Measurements from ENCODE around the gene CCDC148. TPM values are rescaled to one million over a fixed set of nuclear protein-coding genes. Genes with fewer than 3 reads are reported as not detected.
"Not testable (repeated sequence)": the region's sequence is repeated elsewhere in the genome, so short reads cannot be mapped to it uniquely, and the experiment has no call there.

CCDC148 gene
- total and polyA plus RNA-seq, 2 donors, result 0.28 to 5.3 TPM

DNA sequence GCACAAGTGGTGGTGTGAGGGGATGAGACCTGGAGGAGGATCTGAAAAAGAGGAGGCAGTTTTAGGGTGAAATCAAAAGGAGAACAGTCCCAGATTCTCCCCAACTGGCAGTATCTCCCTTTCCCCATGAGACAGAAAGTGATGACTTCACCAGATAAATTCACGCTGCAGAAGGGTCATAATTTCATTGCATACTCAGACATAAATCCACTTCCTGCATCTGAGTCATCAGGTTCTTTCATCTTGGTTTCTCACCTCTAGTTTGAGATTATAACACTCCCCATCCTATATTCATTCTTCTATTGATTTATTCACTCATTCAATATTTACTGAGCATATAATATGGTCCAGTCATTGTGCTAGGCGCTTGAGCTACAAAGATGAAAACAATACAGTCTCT lies 64.7 kb downstream of the CCDC148 start:
- no peaks in the 10 kb centered on the region for H3K36me3 ChIP-seq (ENCODE audit: insufficient read depth)
- WGBS, result 75% methylated on average over 2 of the region's 2 CpGs

DNA sequence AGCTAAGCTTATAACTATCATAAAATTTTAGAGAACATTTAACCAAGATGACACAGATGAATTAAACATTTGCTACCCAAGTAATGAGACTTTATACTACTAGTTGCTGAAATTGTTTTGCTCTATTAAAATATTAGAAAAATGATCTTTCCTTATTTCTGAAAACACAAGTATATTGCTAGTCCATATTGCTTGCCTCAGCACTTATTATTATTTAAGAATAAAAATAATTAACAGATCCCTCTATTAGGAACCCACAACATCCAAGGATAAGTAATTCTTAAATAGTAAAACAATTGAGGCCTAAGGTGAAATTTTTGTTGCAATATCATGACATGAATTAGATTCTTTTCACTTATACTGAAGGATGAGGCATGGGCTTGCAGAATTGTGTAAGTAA lies 65.2 kb downstream of the CCDC148 start:
- Histone ChIP-seq H3K4me1 (ENCODE audit: insufficient read depth) (no peaks in the 10 kb centered on the region), H3K27ac (ENCODE audit: low read depth) (no peak overlapping the region), H3K4me3 (ENCODE audit: low read depth, low read length) (no peak overlapping the region), H3K36me3 (ENCODE audit: insufficient read depth) (no peaks in the 10 kb centered on the region)
- no peak for DNase-seq (ENCODE audit: extremely low spot score)

More for the DNA sequence above, 64.7 kb downstream of the CCDC148 start:
- H3K4me1 ChIP-seq (ENCODE audit: insufficient read depth), result no peaks in the 10 kb centered on the region
- no peak overlapping the region for H3K27ac ChIP-seq (ENCODE audit: low read depth)
- H3K4me3 ChIP-seq (ENCODE audit: low read depth, low read length), result no peak overlapping the region
- no peak for DNase-seq (ENCODE audit: extremely low spot score)

DNA sequence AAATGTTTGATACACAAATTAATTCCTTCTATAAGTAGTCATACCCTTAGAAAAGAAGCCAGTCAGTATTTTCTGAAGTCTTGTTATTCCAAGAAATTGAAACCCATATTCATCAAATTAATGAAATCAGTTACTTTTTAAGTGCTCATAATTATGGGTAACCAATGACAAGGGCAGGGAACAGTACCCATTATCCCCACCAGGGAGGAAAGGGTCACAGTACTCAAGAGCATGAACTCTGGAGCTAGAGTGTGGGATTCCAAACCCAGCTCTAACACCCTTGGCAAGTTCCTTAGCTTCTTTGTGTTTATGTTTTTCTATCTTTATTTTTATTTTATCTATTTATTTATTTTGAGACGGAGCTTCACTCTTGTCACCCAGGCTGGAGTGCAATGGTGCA lies 68.4 kb downstream of the CCDC148 start:
- 71% methylated on average over 1 of the region's 1 CpG for WGBS
- no peak for DNase-seq (ENCODE audit: extremely low spot score)
- Histone ChIP-seq H3K27ac (ENCODE audit: low read depth) (no peak overlapping the region), H3K4me3 (ENCODE audit: low read depth, low read length) (no peak overlapping the region), H3K36me3 (ENCODE audit: insufficient read depth) (no peaks in the 10 kb centered on the region), H3K4me1 (ENCODE audit: insufficient read depth) (no peaks in the 10 kb centered on the region)

DNA sequence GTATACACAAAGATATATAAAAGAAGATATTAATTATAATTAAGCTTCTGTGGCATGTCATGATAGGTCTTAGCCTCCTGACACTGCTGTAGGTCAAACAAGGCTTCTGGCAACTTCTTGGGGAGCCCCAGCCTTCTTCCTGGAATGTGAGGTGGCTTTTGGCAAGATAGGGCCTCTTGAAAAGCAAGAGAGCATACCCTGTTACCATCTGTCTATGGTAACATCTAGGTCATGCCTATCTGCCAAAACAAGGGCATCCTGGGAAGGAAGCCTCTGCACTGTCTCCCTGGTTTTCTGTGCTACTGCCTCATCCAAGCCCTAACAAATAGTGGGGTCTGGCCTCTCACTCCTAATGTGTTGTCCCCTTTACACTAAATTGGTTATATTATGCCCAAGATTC lies 70.9 kb downstream of the CCDC148 start:
- Histone ChIP-seq H3K4me1 (ENCODE audit: insufficient read depth) (no peaks in the 10 kb centered on the region), H3K4me3 (ENCODE audit: low read depth, low read length) (no peak overlapping the region), H3K36me3 (ENCODE audit: insufficient read depth) (no peaks in the 10 kb centered on the region), H3K27ac (ENCODE audit: low read depth) (no peak overlapping the region)
- no peak for DNase-seq (ENCODE audit: extremely low spot score)

DNA sequence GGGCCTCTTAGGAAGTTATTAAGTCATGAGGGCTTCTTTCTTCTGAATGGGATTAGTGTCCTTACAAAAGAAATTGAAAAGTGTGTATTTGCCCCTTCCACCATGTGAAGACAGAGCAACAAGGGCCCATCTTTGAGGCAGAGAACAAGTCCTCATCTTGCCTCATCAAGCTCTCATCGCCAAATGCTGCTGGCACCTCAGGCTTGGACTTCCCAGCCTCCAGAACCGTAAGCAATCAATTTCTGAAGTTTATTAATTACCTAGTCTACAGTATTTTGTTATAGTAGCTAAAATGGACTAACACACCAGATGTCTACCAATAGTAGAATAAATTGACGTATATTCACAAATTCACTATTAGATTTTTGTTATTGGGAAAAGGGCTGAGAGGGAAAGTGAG lies 74.6 kb downstream of the CCDC148 start:
- 78% methylated on average over 3 of the region's 3 CpGs for WGBS
- H3K4me3 ChIP-seq (ENCODE audit: low read depth, low read length), result no peak overlapping the region
- H3K27ac ChIP-seq (ENCODE audit: low read depth), result no peak overlapping the region
- DNase-seq (ENCODE audit: extremely low spot score), result no peak
- no peaks in the 10 kb centered on the region for H3K4me1 ChIP-seq (ENCODE audit: insufficient read depth)
- H3K36me3 ChIP-seq (ENCODE audit: insufficient read depth), result no peaks in the 10 kb centered on the region

DNA sequence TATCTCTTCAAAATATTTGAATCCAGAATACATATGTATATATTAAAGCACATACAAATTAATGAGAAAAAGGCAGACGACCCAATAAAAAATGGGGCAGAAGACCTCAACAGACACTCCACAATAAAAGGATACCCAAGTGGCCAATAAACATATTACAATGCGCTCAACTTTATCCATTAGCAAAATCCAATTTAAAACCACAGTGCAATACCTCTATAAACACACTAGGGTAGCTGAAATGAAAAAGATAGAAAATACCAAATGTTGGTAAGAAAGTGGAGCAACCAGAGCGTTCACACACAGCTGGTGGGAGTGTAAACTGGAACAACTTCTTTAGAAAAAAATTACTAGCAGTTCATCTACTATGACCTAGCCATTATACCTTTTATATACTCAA lies 75.3 kb downstream of the CCDC148 start:
- no peak overlapping the region for H3K27ac ChIP-seq (ENCODE audit: low read depth)
- 93% methylated on average over 3 of the region's 3 CpGs for WGBS
- H3K4me3 ChIP-seq (ENCODE audit: low read depth, low read length), result no peak overlapping the region
- H3K4me1 ChIP-seq (ENCODE audit: insufficient read depth), result no peaks in the 10 kb centered on the region
- DNase-seq (ENCODE audit: extremely low spot score), result no peak
- no peaks in the 10 kb centered on the region for H3K36me3 ChIP-seq (ENCODE audit: insufficient read depth)

DNA sequence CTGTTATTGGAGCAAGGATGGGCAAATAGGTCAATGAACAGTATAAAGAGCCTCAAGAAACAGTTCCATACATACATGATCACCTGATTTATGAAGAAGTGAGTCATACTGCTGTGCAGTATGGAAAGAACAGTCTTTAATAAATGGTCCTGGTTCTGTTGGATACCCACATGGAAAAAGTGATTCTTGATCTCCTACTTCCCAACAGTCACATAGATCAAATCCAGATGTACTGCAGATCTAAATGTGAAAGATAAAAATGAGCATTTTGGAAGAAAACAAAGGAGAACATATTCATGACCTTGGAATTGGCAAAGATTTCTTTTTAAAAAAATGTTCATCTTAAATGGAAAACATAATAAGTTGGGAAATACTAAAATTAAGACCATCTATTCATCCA lies 75.8 kb downstream of the CCDC148 start:
- H3K36me3 ChIP-seq (ENCODE audit: insufficient read depth), result no peaks in the 10 kb centered on the region
- H3K4me3 ChIP-seq (ENCODE audit: low read depth, low read length), result no peak overlapping the region
- no peak for DNase-seq (ENCODE audit: extremely low spot score)
- no peak overlapping the region for H3K27ac ChIP-seq (ENCODE audit: low read depth)
- no peaks in the 10 kb centered on the region for H3K4me1 ChIP-seq (ENCODE audit: insufficient read depth)

DNA sequence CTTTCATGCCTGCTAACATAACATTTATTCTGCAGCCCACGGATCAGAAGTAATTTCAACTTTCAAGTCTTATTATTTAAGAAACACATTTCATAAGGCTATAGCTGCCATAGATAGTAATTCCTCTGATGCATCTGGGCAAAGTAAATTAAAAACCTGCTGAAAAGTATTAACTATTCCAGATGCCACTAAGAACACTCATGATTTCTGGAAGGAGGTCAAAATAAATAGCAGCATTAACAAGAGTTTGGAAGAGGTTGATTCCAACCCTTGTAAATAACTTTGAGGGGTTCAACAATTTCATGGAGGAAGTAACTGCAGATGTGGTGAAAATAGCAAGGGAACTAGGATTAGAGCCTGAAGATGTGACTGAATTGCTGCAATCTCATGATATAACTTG lies 77.6 kb downstream of the CCDC148 start:
- Histone ChIP-seq H3K4me1 (ENCODE audit: insufficient read depth) (no peaks in the 10 kb centered on the region), H3K4me3 (ENCODE audit: low read depth, low read length) (no peak overlapping the region), H3K36me3 (ENCODE audit: insufficient read depth) (no peaks in the 10 kb centered on the region), H3K27ac (ENCODE audit: low read depth) (no peak overlapping the region)
- WGBS, result 39% methylated on average over 1 of the region's 1 CpG
- DNase-seq (ENCODE audit: extremely low spot score), result no peak

DNA sequence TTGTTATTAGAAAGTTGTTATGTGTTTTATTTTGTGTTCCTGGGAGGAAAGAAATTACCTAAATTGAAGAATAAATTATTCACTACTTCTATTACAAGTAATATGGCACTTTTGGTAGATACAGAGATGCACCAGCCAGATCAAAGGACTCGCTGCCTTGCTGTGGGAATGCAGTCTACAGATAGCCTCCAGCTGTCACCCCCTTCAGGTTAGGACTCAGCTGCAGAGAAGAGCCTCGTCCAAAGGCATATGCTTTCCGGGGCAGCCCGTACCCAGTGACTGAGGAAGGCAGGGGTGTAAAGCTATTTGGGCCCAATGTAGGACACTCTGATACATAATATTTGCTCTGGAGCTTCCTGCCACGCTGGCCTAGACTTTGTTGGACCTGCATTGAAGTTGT lies 90.2 kb downstream of the CCDC148 start:
- H3K27ac ChIP-seq (ENCODE audit: low read depth), result no peak overlapping the region
- H3K4me3 ChIP-seq (ENCODE audit: low read depth, low read length), result no peak overlapping the region
- WGBS, result 83% methylated on average over 5 of the region's 5 CpGs
- H3K36me3 ChIP-seq (ENCODE audit: insufficient read depth), result no peaks in the 10 kb centered on the region
- no peak for DNase-seq (ENCODE audit: extremely low spot score)
- H3K4me1 ChIP-seq (ENCODE audit: insufficient read depth), result no peaks in the 10 kb centered on the region

DNA sequence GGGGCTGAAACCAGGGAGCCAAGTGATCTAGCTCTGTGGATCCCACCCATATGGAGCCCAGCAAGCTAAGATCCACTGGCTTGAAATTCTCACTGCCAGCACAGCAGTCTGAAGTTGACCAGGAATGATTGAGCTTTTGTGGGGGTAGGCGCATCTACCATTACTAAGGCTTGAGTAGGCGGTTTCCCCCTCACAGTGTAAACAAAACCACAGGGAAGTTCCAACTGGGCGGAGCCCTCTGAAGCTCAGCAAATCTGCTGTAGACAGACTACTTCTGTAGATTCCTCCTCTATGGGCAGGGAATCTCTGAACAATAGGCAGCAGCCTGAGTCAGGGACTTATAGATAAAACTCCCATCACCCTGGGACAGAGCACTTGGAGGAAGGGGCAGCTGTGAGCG lies 96.7 kb downstream of the CCDC148 start:
- Histone ChIP-seq H3K36me3 (ENCODE audit: insufficient read depth) (no peaks in the 10 kb centered on the region), H3K4me3 (ENCODE audit: low read depth, low read length) (no peak overlapping the region), H3K4me1 (ENCODE audit: insufficient read depth) (no peaks in the 10 kb centered on the region), H3K27ac (ENCODE audit: low read depth) (no peak overlapping the region)
- WGBS, result 76% methylated on average over 4 of the region's 4 CpGs
- DNase-seq (ENCODE audit: extremely low spot score), result no peak

DNA sequence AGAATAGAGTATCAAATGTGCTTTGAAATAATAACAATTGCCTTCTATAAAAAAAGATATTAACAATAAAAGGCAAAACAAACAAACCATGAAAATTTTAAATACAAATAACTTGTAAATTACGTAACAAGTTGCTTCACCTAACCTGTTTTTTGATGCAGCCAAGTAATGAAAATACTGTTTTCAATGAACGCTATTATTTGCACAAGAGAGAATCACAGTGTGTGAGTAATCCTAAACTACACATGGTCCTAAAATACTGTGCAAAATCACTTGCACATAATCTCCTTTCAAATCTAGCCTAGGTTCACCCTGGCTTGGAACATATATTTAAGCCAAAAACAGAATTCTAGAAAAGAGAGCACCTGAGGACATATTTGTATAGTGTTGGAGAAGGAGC lies 98.9 kb downstream of the CCDC148 start:
- Histone ChIP-seq H3K27ac (ENCODE audit: low read depth) (no peak overlapping the region), H3K36me3 (ENCODE audit: insufficient read depth) (no peaks in the 10 kb centered on the region), H3K4me3 (ENCODE audit: low read depth, low read length) (no peak overlapping the region), H3K4me1 (ENCODE audit: insufficient read depth) (no peaks in the 10 kb centered on the region)
- DNase-seq (ENCODE audit: extremely low spot score), result no peak
- 85% methylated on average over 2 of the region's 2 CpGs for WGBS

DNA sequence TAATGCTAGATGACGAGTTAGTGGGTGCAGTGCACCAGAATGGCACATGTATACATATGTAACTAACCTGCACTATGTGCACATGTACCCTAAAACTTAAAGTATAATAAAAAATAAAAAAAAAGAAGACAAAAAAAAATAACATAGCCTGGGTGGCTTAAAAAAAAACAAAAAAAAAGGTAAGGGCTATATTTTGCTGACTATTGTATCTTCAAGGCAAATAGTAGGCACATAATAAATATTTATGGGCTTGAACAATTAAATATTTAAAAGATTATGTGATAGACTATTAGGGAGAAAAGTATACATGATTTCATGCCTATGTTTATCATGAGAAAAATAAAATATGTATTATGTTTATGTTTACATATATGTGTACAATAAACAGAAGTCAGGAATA lies 99.4 kb downstream of the CCDC148 start:
- no peaks in the 10 kb centered on the region for H3K36me3 ChIP-seq (ENCODE audit: insufficient read depth)
- 89% methylated on average over 1 of the region's 1 CpG for WGBS

DNA sequence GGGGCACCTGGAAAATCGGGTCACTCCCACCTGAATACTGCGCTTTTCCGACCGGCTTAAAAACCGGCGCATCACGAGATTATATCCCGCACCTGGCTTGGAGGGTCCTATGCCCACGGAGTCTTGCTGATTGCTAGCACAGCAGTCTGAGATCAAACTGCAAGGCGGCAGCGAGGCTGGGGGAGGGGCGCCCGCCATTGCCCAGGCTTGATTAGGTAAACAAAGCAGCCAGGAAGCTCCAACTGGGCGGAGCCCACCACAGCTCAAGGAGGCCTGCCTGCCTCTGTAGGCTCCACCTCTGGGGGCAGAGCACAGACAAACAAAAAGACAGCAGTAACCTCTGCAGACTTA lies 105.1 kb downstream of the CCDC148 start:
- not testable (repeated sequence) for DNase-seq (ENCODE audit: extremely low spot score); H3K27ac ChIP-seq (ENCODE audit: low read depth); H3K36me3 ChIP-seq (ENCODE audit: insufficient read depth); H3K4me3 ChIP-seq (ENCODE audit: low read depth, low read length); H3K4me1 ChIP-seq (ENCODE audit: insufficient read depth)
- 84% methylated on average over 8 of the region's 14 CpGs for WGBS

More for the DNA sequence above, 99.4 kb downstream of the CCDC148 start:
- H3K27ac ChIP-seq (ENCODE audit: low read depth), result no peak overlapping the region
- no peak overlapping the region for H3K4me3 ChIP-seq (ENCODE audit: low read depth, low read length)
- DNase-seq (ENCODE audit: extremely low spot score), result no peak
- H3K4me1 ChIP-seq (ENCODE audit: insufficient read depth), result no peaks in the 10 kb centered on the region

DNA sequence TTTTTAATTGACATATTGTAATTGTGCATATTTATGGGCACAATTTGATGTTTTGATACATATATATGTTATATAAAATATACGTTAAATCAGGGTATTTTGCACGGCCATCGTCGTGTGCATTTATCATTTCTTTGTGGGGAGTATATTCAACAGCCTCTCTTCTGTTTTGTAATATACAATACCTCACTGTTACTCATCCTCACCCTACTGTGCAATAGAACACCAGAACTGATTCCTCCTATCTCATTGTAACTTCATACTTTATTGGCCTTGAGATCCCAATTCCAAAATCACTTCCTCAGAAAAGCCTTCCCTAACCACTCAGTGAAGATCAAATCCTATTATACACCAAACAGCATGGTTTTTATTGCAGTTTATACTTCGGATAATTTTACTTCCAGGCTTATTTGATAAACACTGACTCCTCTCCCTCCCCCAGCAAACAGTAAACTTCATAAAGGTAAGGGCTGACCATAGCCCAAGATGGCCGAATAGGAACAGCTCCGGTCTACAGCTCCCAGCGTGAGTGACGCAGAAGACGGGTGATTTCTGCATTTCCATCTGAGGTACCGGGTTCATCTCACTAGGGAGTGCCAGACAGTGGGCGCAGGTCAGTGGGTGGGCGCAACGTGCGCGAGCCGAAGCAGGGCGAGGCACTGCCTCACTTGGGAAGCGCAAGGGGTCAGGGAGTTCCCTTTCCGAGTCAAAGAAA lies 105.6 kb downstream of the CCDC148 start:
- not testable (repeated sequence) for DNase-seq (ENCODE audit: extremely low spot score)

DNA sequence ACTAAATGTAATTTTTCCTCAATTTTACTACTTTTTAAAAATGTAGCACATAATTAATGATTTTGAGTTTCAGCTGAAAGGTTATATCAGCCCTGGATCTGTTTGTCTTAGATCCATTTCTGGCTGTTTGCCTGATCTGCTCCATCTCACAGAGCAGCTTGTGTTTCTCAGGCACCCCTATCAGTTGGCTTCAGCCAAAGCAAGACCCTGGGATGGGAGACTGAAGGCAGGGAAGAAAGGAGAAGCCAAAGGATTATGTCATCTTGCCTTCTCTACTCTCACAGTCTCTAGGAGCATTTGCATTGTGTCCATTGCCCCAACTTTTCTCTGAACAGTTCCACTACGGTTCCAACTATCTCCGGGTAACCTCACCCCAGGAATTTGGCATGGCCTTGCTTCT lies 110.5 kb downstream of the CCDC148 start:
- WGBS, result 52% methylated on average over 2 of the region's 2 CpGs
- Histone ChIP-seq H3K4me1 (ENCODE audit: insufficient read depth) (no peaks in the 10 kb centered on the region), H3K27ac (ENCODE audit: low read depth) (no peak overlapping the region), H3K4me3 (ENCODE audit: low read depth, low read length) (no peak overlapping the region), H3K36me3 (ENCODE audit: insufficient read depth) (no peaks in the 10 kb centered on the region)
- no peak for DNase-seq (ENCODE audit: extremely low spot score)

More for the DNA sequence above, 105.6 kb downstream of the CCDC148 start:
- H3K36me3 ChIP-seq (ENCODE audit: insufficient read depth); H3K4me3 ChIP-seq (ENCODE audit: low read depth, low read length); H3K4me1 ChIP-seq (ENCODE audit: insufficient read depth); H3K27ac ChIP-seq (ENCODE audit: low read depth): not testable (repeated sequence)
- 89% methylated on average over 19 of the region's 20 CpGs for WGBS

All from urinary bladder (tissue), 4 donors.